ENCODE results near the gene SLC22A15.

The SLC22A15 gene

DNA sequence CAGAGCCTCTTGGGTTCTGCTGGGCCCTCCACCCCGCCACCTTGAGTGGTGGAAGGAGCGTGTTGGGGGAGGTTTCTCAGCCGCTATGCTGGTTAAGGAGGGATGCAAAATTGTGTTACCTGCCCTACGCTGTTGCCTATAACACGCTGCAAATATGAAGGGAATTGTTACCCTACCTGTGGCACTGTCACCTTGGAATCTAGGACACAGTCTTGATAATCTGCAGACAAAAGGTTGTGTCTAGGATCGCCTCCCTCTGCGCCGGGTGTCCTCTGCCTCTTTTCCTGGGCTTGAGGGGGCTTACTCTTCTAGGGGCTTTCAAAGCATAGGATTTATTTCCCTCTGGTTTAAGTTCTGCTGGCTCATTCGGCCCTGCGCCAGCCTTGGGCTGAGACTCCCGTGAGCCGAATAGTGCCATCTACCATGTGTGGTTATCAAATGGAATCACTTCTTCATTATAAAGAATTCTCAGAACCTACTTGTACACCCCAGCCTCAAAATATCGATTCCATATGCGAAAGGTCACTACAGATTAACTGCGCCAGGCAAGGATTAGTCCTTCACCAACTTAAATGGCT, 697 bp downstream of the SLC22A15 start:
- no peak for TF ChIP-seq EZH2 (IDR thresholded peaks at IDR 0.05)
- TF ChIP-seq POLR2AphosphoS5 (IDR thresholded peaks at IDR 0.05; ENCODE audit: borderline replicate concordance, low read depth, low read length) = no peak
- TF ChIP-seq FOXP2 (optimal IDR thresholded peaks at IDR 0.05; ENCODE audit: control extremely low read depth, extremely low read length, insufficient read depth) = no peak
- H3K36me3 ChIP-seq (ENCODE audit: insufficient read depth, low read length) = no peaks in the 10 kb centered on the region
- H3K9me3 ChIP-seq (ENCODE audit: low read depth, low read length) = no peaks in the 10 kb centered on the region
- H3K4me3 ChIP-seq = no peak overlapping the region
- no peak overlapping the region for H3K9ac ChIP-seq (ENCODE audit: insufficient read length)
- H3K27ac ChIP-seq = no peak overlapping the region
- no peak for DNase-seq (ENCODE audit: low read depth, low spot score)

DNA sequence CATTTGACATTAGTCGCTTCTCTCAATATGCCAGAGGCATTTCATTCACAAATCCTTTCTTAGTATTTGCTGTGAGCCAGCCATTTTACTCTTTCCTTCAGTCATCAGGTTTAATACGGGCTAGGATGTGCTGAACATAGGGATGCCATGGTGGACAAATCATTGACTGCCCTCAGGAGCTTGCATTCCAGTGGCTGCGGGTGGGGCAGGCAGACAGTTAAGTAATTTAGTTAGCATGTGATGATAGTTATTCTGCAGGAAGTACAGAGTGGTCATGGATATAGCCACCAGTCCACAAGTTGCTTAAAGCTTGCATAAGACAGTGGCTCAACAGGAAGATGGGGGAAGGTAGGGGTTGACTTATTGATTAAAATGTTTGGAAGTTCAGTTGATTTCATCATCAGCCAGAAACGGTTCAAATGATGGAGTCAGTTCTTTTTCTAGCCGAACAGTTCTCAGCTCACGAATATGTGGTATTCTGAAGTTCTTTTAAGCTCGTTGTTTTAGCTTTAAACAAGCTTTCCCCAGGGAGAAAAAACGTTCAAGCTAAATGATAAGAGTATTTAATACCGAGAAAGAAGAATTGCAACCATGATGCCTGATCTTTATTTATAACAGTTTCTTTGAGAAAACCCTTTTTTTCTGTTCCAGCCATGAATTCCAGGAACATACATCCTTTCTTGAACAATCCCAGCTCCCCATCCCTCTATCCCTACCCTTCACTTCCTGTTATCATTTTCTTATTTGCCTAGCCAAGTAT, 1.4 kb downstream of the SLC22A15 start:
- H3K9ac ChIP-seq (ENCODE audit: insufficient read length) = no peak overlapping the region
- DNase-seq (ENCODE audit: low read depth, low spot score) = no peak
- H3K9me3 ChIP-seq (ENCODE audit: low read depth, low read length) = no peaks in the 10 kb centered on the region
- no peak overlapping the region for H3K27ac ChIP-seq
- TF ChIP-seq POLR2AphosphoS5 (IDR thresholded peaks at IDR 0.05; ENCODE audit: borderline replicate concordance, low read depth, low read length) (no peak), EZH2 (IDR thresholded peaks at IDR 0.05) (no peak), FOXP2 (optimal IDR thresholded peaks at IDR 0.05; ENCODE audit: control extremely low read depth, extremely low read length, insufficient read depth) (no peak)
- no peaks in the 10 kb centered on the region for H3K36me3 ChIP-seq (ENCODE audit: insufficient read depth, low read length)
- H3K4me3 ChIP-seq = no peak overlapping the region

DNA sequence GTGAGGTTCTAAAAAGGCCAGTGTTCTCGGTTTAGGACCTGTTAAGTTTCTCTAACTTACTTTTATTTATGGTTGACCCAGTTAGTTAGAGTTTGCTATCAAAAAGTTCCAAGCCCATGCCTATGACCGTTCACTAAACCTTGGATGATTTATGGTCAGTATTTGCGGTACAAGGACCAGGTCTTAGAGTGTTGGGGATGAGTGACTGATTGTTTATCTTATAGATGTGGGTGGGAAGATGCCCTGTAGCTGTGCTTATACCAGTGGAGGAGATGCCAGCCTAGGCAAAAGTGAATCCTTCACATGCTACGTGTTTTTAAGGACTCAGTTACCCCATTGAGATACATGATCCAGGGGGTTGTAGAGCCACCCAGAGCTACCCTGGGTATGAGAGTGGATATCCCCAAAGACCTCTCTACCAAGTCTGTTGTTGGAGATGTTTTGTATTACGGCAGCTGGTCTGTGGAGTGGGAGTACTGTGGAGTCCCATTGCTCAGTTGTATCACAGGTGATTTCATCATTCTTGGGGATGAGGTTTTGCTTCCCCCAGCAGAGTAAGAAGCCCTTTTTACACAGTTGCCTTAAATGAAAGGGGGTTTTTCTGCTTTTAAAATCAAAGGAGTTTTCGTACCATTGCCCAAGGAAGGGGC, 2.1 kb downstream of the SLC22A15 start:
- no peaks in the 10 kb centered on the region for H3K9me3 ChIP-seq (ENCODE audit: low read depth, low read length)
- H3K4me3 ChIP-seq = no peak overlapping the region
- DNase-seq (ENCODE audit: low read depth, low spot score) = no peak
- H3K36me3 ChIP-seq (ENCODE audit: insufficient read depth, low read length) = no peaks in the 10 kb centered on the region
- no peak for TF ChIP-seq POLR2AphosphoS5 (IDR thresholded peaks at IDR 0.05; ENCODE audit: borderline replicate concordance, low read depth, low read length)
- no peak for TF ChIP-seq EZH2 (IDR thresholded peaks at IDR 0.05)
- no peak for TF ChIP-seq FOXP2 (optimal IDR thresholded peaks at IDR 0.05; ENCODE audit: control extremely low read depth, extremely low read length, insufficient read depth)
- H3K9ac ChIP-seq (ENCODE audit: insufficient read length) = no peak overlapping the region
- H3K27ac ChIP-seq = no peak overlapping the region

DNA sequence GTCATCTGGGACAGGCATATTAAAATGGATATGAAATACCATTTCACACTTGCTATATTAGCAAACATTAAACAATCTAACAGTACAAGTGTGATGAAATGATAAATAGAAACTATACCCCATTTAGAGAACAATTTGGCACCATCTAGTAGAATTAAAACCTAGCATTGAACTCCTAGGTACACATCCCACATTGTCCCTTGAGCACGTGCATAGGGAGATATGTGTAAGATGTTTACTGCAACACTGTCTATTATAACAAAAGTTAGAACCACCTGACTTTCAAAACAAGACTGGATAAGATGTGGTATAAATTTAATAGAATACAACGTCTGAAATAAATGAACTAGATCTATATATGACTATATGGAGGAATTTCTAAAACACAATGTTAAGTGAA, 3.8 kb downstream of the SLC22A15 start:
- Histone ChIP-seq H3K36me3 (ENCODE audit: insufficient read depth, low read length) (no peaks in the 10 kb centered on the region), H3K9ac (ENCODE audit: insufficient read length) (no peak overlapping the region), H3K4me3 (no peak overlapping the region), H3K27ac (no peak overlapping the region), H3K9me3 (ENCODE audit: low read depth, low read length) (no peaks in the 10 kb centered on the region)
- TF ChIP-seq EZH2 (IDR thresholded peaks at IDR 0.05) = no peak
- no peak for TF ChIP-seq FOXP2 (optimal IDR thresholded peaks at IDR 0.05; ENCODE audit: control extremely low read depth, extremely low read length, insufficient read depth)
- TF ChIP-seq POLR2AphosphoS5 (IDR thresholded peaks at IDR 0.05; ENCODE audit: borderline replicate concordance, low read depth, low read length) = no peak
- DNase-seq (ENCODE audit: low read depth, low spot score) = no peak

DNA sequence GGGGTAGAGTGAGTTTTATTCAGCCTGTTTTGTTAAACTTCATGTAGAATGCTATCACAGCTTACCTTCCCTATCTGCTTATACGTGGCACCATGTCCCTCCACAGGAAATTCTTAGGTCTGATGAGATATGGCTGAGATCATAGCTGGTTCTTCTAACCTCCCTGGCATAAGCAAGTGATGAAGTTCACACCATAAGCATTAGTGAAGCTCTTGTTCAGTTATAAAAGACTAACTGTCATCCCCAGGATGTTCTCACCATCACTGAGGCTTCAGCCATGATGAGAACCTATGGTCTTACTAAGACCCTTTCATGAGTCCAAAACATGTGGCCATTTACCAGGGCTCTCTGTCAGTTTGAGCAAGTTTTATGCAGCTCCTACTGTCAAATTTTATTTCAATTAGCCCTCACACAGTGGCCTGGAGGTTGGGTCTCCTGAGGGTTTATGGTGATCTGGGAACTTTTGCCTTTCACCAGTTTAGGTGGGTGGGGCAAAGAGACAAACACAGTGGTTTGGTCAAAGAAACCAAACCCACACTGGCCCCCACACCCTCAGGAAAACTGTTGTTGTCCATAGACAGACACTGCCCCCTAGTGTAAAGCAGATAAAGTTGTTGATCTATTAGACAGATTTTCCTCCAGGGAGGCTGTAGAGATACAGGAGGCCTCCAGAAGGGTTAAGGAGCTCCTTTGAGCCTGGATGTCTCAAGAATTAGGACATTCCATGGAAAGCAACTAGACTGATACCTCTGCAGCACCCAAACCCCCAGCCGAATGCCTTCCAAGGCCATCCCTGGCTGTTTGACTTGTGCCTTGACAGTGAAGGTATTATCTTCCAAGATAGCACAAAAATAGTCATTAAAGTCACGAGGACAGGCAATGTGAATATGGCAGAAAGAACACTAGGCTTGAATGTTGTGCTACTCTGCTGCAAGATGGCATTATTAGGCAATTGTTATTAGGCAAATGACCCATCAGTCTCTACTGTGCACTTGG, 5.0 kb downstream of the SLC22A15 start:
- H3K9me3 ChIP-seq (ENCODE audit: low read depth, low read length) = no peaks in the 10 kb centered on the region
- H3K9ac ChIP-seq (ENCODE audit: insufficient read length) = no peak overlapping the region
- no peak overlapping the region for H3K27ac ChIP-seq
- H3K36me3 ChIP-seq (ENCODE audit: insufficient read depth, low read length) = no peaks in the 10 kb centered on the region
- TF ChIP-seq POLR2AphosphoS5 (IDR thresholded peaks at IDR 0.05; ENCODE audit: borderline replicate concordance, low read depth, low read length) = no peak
- no peak for TF ChIP-seq FOXP2 (optimal IDR thresholded peaks at IDR 0.05; ENCODE audit: control extremely low read depth, extremely low read length, insufficient read depth)
- no peak for TF ChIP-seq EZH2 (IDR thresholded peaks at IDR 0.05)
- DNase-seq (ENCODE audit: low read depth, low spot score) = no peak
- no peak overlapping the region for H3K4me3 ChIP-seq

DNA sequence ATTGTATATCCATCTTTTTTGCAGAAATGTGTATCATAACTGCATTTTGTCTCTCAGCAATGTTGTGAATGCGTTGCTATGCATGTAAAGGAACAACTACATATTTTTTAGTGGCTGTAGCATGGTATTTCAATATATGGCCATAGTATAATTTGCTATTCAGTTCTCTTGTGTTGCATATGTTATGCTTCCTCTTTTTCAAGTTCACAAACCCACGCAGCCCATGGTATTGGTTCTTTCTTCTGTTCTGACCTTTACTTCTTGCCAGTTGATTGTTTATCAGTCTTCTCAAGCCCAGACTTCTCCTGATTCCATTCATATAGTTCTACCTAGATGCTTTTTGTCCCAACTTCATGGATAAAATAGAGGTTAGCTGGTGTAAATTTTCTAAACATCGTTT, 6.1 kb downstream of the SLC22A15 start:
- H3K9me3 ChIP-seq (ENCODE audit: low read depth, low read length) = no peaks in the 10 kb centered on the region
- DNase-seq (ENCODE audit: low read depth, low spot score) = no peak
- H3K9ac ChIP-seq (ENCODE audit: insufficient read length) = no peak overlapping the region
- no peak overlapping the region for H3K4me3 ChIP-seq
- no peak overlapping the region for H3K27ac ChIP-seq
- TF ChIP-seq EZH2 (IDR thresholded peaks at IDR 0.05) = no peak
- no peak for TF ChIP-seq POLR2AphosphoS5 (IDR thresholded peaks at IDR 0.05; ENCODE audit: borderline replicate concordance, low read depth, low read length)
- no peak for TF ChIP-seq FOXP2 (optimal IDR thresholded peaks at IDR 0.05; ENCODE audit: control extremely low read depth, extremely low read length, insufficient read depth)
- H3K36me3 ChIP-seq (ENCODE audit: insufficient read depth, low read length) = no peaks in the 10 kb centered on the region

DNA sequence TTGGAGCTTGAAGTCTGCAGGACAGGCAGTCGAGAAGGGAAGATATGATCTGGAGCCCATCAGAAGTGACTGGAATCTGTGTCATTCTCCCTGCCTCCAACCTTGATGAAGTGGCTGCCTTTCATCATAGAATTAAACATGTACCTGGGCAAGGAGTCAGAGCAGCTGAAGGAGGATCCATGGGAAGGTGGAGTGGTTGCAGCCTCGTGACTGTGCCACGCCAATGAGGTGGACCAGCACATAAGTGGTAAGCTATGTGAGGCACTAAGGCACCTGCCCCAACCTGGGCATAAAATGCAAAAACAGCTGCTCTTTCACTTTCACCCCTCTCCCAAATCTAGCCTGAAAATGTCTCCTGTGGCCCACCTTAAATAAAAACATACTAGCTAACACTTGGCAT, 7.3 kb downstream of the SLC22A15 start:
- no peak overlapping the region for H3K4me3 ChIP-seq
- H3K9ac ChIP-seq (ENCODE audit: insufficient read length) = no peak overlapping the region
- DNase-seq (ENCODE audit: low read depth, low spot score) = no peak
- no peaks in the 10 kb centered on the region for H3K9me3 ChIP-seq (ENCODE audit: low read depth, low read length)
- no peaks in the 10 kb centered on the region for H3K36me3 ChIP-seq (ENCODE audit: insufficient read depth, low read length)
- TF ChIP-seq EZH2 (IDR thresholded peaks at IDR 0.05) = no peak
- TF ChIP-seq POLR2AphosphoS5 (IDR thresholded peaks at IDR 0.05; ENCODE audit: borderline replicate concordance, low read depth, low read length) = no peak
- no peak for TF ChIP-seq FOXP2 (optimal IDR thresholded peaks at IDR 0.05; ENCODE audit: control extremely low read depth, extremely low read length, insufficient read depth)
- no peak overlapping the region for H3K27ac ChIP-seq
